Endothelial cell of umbilical vein (primary cell): ENCODE data around the gene OCA2. TPM values are rescaled to one million over a fixed set of nuclear protein-coding genes. Genes with fewer than 3 reads are reported as not detected.

ENCODE experiments used
- BruUV-seq: library from RNA; stranded (reverse); fragments of 400-500 nt; replicated peaks from 2 replicates; lab custom pipeline; 2021; lab: Mats Ljungman, UMichigan
- CTCF ChIA-PET: fragments of 300-600, 350-600 bp; sonication (Branson Sonifier 250); formaldehyde crosslinking; loops from one replicate; lab custom pipeline; 2021; ENCODE audit warnings: antibody characterized with exemption, inconsistent platforms; lab: Charles Lee
- POLR2A ChIA-PET: fragments of 300-600, 350-600 bp; sonication (Branson Sonifier 250); formaldehyde crosslinking; loops from one replicate; lab custom pipeline; 2021; ENCODE audit warnings: antibody characterized with exemption, inconsistent platforms; lab: Charles Lee
- DNase-seq: peaks from one replicate; pipeline ENCODE4 v3.0.0-alpha.2; 2011; ENCODE audit warnings: low read depth, low spot score
- FAIRE-seq: peaks from 2 replicates; lab custom pipeline; 2011; peaks lifted over from hg19 to GRCh38; lab: Jason Lieb, UNC
- H2AFZ ChIP-seq: 2 replicates; pipeline ENCODE4 v1.6.0; 2012; ENCODE audit warnings: low read depth, low read length, control low read depth, inconsistent platforms
- H3K27ac ChIP-seq: 2 replicates; pipeline ENCODE4 v1.5.1; 2011; ENCODE audit warnings: low read depth, mild to moderate bottlenecking, control low read depth, low read length, moderate library complexity; ENCODE audit not compliant: insufficient read depth
- H3K27me3 ChIP-seq, 2 experiments: 2 replicates each; pipeline versions ENCODE4 v1.6.0 to v1.6.1; 2011; ENCODE audit warnings: low read length in 2 of 2, mixed read lengths in 1 of 2; ENCODE audit not compliant: control insufficient read depth in 2 of 2, insufficient read depth in 2 of 2
- H3K36me3 ChIP-seq, 2 experiments: 2 replicates in 1 of 2; 3 replicates in 1 of 2; pipeline ENCODE4 v1.5.1; 2011; ENCODE audit warnings: low read length in 2 of 2, mild to moderate bottlenecking in 1 of 2, moderate library complexity in 1 of 2; ENCODE audit not compliant: control insufficient read depth in 2 of 2, insufficient read depth in 2 of 2; ENCODE audit errors: extremely low read depth in 1 of 2
- H3K4me1 ChIP-seq: 3 replicates; pipeline ENCODE4 v1.5.1; 2011; ENCODE audit warnings: mild to moderate bottlenecking, low read length; ENCODE audit not compliant: control insufficient read depth, insufficient read depth; ENCODE audit errors: extremely low read depth
- H3K4me2 ChIP-seq: 2 replicates; pipeline ENCODE4 v1.6.1; 2011; ENCODE audit warnings: low read length, control low read depth, mixed read lengths; ENCODE audit not compliant: insufficient read depth
- H3K4me3 ChIP-seq, 3 experiments: fragments of 200-600 bp in 1 of 3; sonication (generic), shearing (Covaris generic) in 1 of 3; replicated peaks in 1 of 3; 2 replicates each; pipeline ENCODE4 v1.5.1; 2011 to 2016; ENCODE audit warnings: control low read depth in 3 of 3, low read length in 3 of 3, mild to moderate bottlenecking in 2 of 3, inconsistent platforms in 1 of 3, low read depth in 1 of 3, moderate library complexity in 1 of 3; ENCODE audit not compliant: insufficient read depth in 1 of 3
- H3K79me2 ChIP-seq: 2 replicates; pipeline ENCODE4 v1.6.0; 2012; ENCODE audit warnings: low read length, inconsistent platforms; ENCODE audit not compliant: control insufficient read depth, insufficient read depth
- H3K9ac ChIP-seq: replicated peaks from 2 replicates; pipeline ENCODE3; 2011; ENCODE audit warnings: low read length, control low read depth; ENCODE audit not compliant: insufficient read depth; ENCODE audit errors: extremely low read depth
- H3K9me1 ChIP-seq: replicated peaks from 3 replicates; pipeline ENCODE4 v1.6.0; 2011; ENCODE audit warnings: mild to moderate bottlenecking, low read length; ENCODE audit not compliant: control insufficient read depth, insufficient read depth; ENCODE audit errors: extremely low read depth
- H3K9me3 ChIP-seq: replicated peaks from 2 replicates; pipeline ENCODE4 v1.5.1; 2012; ENCODE audit warnings: low read length, inconsistent platforms; ENCODE audit not compliant: control insufficient read depth, insufficient read depth
- H4K20me1 ChIP-seq: replicated peaks from 2 replicates; pipeline ENCODE3; 2011; ENCODE audit warnings: mild to moderate bottlenecking, low read length; ENCODE audit not compliant: control insufficient read depth, insufficient read depth; ENCODE audit errors: extremely low read depth
- CTCF ChIP-seq, 2 donors: IDR thresholded peaks; 1 replicate in 1 of 2; 2 replicates in 1 of 2; pipeline ENCODE4 v1.5.1; 2011; ENCODE audit warnings: low read length in 2 of 2, mild to moderate bottlenecking in 2 of 2, moderate library complexity in 2 of 2, control low read depth in 1 of 2, inconsistent platforms in 1 of 2, low read depth in 1 of 2; ENCODE audit not compliant: insufficient read depth in 1 of 2; ENCODE audit errors: extremely low read depth in 1 of 2
- EZH2 ChIP-seq: IDR thresholded peaks from 2 replicates; pipeline ENCODE4 v1.6.1; 2012; ENCODE audit warnings: borderline replicate concordance, low read depth, mild to moderate bottlenecking, moderate library complexity, low read length, inconsistent platforms; ENCODE audit not compliant: severe bottlenecking
- FOS ChIP-seq: IDR thresholded peaks from 2 replicates; pipeline ENCODE4 v1.6.1; 2011; ENCODE audit warnings: mild to moderate bottlenecking, low read length, moderate library complexity, borderline replicate concordance; ENCODE audit not compliant: insufficient read depth
- GATA2 ChIP-seq: IDR thresholded peaks from 2 replicates; pipeline ENCODE4 v1.7.0; 2011; ENCODE audit warnings: low read depth, mild to moderate bottlenecking, moderate library complexity, mixed read lengths, low read length; ENCODE audit not compliant: insufficient read length, insufficient read depth
- JUN ChIP-seq: IDR thresholded peaks from 2 replicates; pipeline ENCODE4 v1.6.1; 2011; ENCODE audit warnings: borderline replicate concordance, low read depth; ENCODE audit not compliant: insufficient read length, insufficient read depth
- MYC ChIP-seq: IDR thresholded peaks from one replicate; pipeline ENCODE4 v1.6.1; 2011; ENCODE audit warnings: mild to moderate bottlenecking, low read depth, low read length
- POLR2A ChIP-seq: IDR thresholded peaks from 2 replicates; pipeline ENCODE4 v1.6.1; 2012; ENCODE audit warnings: low read depth, mild to moderate bottlenecking, control low read depth, low read length
- POLR2AphosphoS5 ChIP-seq: IDR thresholded peaks from 2 replicates; pipeline ENCODE4 v1.6.1; 2012; ENCODE audit warnings: low read depth, mild to moderate bottlenecking, control low read depth, low read length, moderate library complexity; ENCODE audit not compliant: insufficient read depth
- dilution Hi-C: fragments of 300-500 bp; cut with MboI; formaldehyde crosslinking; loops from one replicate; pipeline ENCODE4 v1.15.0; 2019; ENCODE audit warnings: low sequenced_read_pairs; ENCODE audit not compliant: extremely low pct_ligation_motif_present
- intact Hi-C: fragments of 100-400 bp; cut with micrococcal nuclease; formaldehyde crosslinking; loops from one replicate; pipeline ENCODE4 v1.10.0; 2022
- polyA plus RNA-seq, 4 experiments: library from polyadenylated mRNA; depleted of rRNA in 3 of 4; stranded (reverse) in 3 of 4; unstranded in 1 of 4; fragments of >200 nt; gene quantifications; 2 replicates each; pipeline versions ENCODE4 v1.2.1 to v1.2.3, GENCODE V29; 2011 to 2012; ENCODE audit warnings: missing spikeins in 1 of 4
- total RNA-seq: library from RNA; stranded (reverse); gene quantifications from 2 replicates; pipeline ENCODE4 v1.2.3, GENCODE V29; 2021
- TF ChIP-seq, protein P1 (sequence below): IDR thresholded peaks from 2 replicates; pipeline ENCODE4 v1.6.1; 2011; ENCODE audit not compliant: insufficient read depth, insufficient read length

OCA2 gene
- total and polyA plus RNA-seq, 2 donors (not counting 3 experiments of a cell fraction or from before 2014, with no cell fraction given), result not detected

GRCh38 chr15:28114114-28114455 lies 15.0 kb upstream of the OCA2 start:
- no peak for DNase-seq
- H3K27me3 ChIP-seq, result no peaks in the 10 kb centered on the region
- no peak for TF ChIP-seq POLR2AphosphoS5
- TF ChIP-seq EZH2, result no peak
- TF ChIP-seq GATA2, result no peak
- TF ChIP-seq, protein P1, sequence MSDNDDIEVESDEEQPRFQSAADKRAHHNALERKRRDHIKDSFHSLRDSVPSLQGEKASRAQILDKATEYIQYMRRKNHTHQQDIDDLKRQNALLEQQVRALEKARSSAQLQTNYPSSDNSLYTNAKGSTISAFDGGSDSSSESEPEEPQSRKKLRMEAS, result no peak
- no peak for TF ChIP-seq FOS
- no peak for TF ChIP-seq MYC
- TF ChIP-seq CTCF (IDR thresholded peaks at IDR 0.05; ENCODE audit: extremely low read depth in 1 of 2, insufficient read depth in 1 of 2, low read depth in 1 of 2, low read length in 2 of 2), result no peak
- no peak for TF ChIP-seq JUN
- no peak for TF ChIP-seq POLR2A
- H3K4me1 ChIP-seq, result no peaks in the 10 kb centered on the region
- no peaks in the 10 kb centered on the region for H3K9me3 ChIP-seq
- H3K79me2 ChIP-seq, result no peaks in the 10 kb centered on the region
- no peaks in the 10 kb centered on the region for H4K20me1 ChIP-seq
- H3K4me3 ChIP-seq, result no peak overlapping the region
- no peak for FAIRE-seq
- dilution Hi-C loops, result no loop called here
- no peak overlapping the region for H3K27ac ChIP-seq
- no peak overlapping the region for H3K4me2 ChIP-seq
- no peaks in the 10 kb centered on the region for H3K9me1 ChIP-seq
- POLR2A ChIA-PET, result no interaction called here
- BruUV-seq, result no TSS peak
- peaks cover 9 to 60% of the 10 kb centered on the region in 2 experiments for H3K36me3 ChIP-seq
- CTCF ChIA-PET, result interaction anchor here (3.2 kb wide), 1 partner anchor 12 kb away, joined by 24 read pairs; no protein-coding TSS in a partner anchor
- no peak overlapping the region for H2AFZ ChIP-seq
- intact Hi-C loops, result no loop called here
- H3K9ac ChIP-seq, result no peak overlapping the region
